NCI-H526 (cell line): ENCODE results near the gene CX3CL1.
A peak's percentile ranks its signal among the peaks of the same experiment; 100 is the strongest.

Experiments
- DNase-seq, 2 experiments: peaks; one replicate each; lab custom pipeline; 2025; lab: John Stamatoyannopoulos, UW

Gene CX3CL1

DNA sequence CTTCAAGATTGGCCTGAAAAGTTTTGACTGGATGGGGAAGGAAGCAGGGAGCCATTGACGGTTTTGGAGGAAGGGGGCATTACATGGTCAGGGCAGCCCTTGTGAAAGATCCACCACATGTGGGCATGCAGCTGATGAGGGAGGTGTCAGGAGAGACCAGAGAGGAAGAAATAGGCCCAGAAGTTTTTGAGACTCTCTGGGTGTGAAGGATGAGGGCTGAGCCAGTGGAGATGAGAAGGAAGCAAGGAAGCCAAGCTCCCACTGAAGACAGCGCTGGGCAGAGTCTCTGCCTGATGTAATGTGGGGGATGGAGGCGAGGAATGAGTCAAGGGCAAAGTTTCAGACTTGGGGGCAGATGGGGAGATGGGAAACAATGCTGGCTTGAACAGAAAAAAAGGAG lies 32.8 kb downstream of the CX3CL1 start:
- no peak for DNase-seq

DNA sequence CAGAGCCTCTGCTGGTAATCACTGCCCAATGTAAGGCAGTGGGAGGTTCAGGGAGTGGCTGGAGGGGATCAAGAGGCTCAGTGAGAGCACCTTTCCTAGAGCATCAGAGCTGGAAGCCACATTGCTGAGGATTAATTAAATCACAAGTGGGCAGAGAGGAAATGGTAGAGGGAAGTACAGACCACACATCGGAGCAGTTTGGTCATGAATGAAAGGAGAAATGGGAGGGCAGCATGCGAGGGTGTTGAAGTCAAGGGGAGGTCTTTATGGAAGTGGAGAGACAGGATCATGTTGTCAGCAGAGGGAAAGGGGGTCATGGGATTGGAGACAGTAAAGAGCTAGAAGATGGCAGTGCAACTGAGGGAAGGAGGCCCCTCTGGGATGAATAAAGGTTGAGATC lies 34.6 kb downstream of the CX3CL1 start:
- no peak for DNase-seq

DNA sequence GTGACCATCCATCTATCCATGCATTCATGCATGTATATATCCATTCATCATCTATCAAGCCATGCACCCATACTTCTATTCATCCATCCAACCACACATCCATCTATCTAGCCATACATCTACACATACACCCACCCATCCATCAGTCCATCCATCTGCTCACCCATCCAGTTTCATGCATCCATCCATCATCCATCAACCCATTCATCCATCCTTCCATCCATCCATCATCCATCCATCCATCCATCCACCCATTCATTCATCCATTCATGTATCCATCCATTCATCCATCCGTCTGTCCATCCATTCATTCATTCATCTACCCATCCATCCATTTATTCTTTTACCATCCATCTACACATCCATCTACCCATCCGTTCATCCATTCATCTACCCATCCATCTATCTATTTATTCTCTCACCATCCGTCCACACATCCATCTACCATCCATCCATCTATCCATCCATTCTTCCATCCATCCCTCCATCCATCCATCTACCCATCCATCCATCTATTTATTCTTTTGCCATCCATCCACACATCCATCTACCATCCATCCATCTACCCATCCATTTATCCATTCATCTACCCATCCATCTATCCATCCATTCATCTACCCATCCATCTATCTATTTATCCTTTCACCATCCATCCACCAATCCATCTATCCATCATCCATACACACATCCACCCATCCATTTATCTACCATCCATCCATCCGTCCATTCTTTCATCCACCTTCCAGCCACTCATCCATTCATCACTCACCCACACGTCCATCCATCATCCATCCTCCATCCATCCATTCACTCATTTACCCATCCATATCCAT lies 35.4 kb downstream of the CX3CL1 start:
- DNase-seq = no peak

DNA sequence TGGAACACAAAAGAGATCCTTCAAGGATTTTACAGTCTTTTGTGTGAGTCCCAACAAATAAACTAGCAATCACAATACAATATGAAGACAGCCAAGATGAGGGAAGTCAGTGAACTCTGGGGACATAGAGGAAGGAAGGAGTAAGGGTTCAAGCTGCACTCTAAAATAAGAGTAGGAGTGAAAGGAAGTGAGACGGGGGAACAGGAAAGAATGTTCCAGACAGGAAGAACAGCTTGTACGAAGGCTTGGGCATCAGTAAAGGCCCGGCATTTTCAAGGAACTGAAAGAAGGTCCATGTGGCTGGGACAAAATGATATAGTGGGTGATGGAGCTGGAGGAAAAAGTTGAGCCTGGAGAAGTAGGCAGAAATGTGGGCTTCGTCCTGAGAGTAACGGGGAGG lies 36.8 kb downstream of the CX3CL1 start:
- DNase-seq = no peak

- no peak for DNase-seq
Observed at GRCh38 chr16:57409870-57410587, 37.7 kb downstream of the CX3CL1 start.

GRCh38 chr16:57411362-57411976 lies 39.2 kb downstream of the CX3CL1 start:
- DNase-seq = no peak

GRCh38 chr16:57412584-57412983 lies 40.3 kb downstream of the CX3CL1 start:
- no peak for DNase-seq

GRCh38 chr16:57413301-57413730 lies 41.0 kb downstream of the CX3CL1 start:
- DNase-seq = no peak

DNA sequence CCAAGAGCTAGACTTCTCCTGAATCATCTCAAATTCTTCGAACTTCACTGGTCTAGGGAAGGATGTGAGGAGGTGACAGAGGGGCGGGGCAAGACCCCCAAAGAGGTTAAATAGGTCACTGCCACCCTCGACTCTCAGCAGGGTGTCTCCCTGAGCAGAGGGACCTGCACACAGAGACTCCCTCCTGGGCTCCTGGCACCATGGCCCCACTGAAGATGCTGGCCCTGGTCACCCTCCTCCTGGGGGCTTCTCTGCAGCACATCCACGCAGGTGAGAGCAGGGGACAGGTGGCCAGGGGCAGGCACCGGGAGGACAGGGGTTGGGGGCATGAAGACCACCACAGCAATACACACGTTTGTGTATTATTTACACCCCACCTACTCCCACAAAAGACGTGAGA lies 41.4 kb downstream of the CX3CL1 start:
- no peak for DNase-seq

GRCh38 chr16:57416084-57416483 lies 43.8 kb downstream of the CX3CL1 start:
- no peak for DNase-seq

GRCh38 chr16:57419506-57419905 lies 47.2 kb downstream of the CX3CL1 start:
- no peak for DNase-seq

DNA sequence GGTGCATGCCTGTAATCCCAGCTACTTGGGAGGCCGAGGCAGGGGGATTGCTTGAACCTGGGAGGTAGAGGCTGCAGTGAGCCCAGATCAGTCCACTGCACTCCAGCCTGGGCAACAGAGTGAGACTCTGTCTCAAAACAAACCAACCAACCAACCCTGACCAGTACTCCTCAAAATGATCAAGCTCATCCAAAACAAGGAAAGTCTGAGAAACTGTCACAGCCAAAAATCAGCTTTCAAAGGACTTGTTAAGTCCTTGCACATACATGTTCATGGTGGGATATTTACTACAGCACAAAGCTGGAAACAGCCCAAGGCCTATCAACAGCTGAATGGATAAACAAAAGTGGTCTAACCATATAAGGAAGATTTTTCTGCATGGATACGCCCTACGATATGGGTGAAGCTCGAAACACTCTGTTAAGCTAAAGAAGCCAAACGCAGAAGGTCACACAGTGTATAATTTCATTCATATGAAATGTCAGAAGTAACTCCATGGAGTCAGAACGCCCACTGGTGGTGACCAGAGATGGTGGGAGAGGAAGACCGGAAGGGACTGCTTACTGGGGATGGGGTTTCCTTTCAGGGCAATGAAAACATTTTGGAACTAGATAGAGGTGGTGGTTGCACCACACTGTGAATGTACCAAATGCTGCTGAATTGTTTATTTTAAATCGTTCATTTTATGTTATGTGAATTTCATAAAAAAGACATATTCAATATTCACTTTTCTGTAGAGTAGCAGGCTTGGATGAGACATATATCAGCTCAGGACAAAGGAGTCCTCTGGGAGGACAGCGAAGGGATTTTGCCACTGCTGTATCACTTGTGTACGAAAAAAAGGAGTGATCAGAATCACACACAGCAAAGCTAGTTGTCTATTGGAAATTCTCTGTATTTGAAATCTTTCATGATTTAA lies 50.0 kb downstream of the CX3CL1 start:
- peak; percentile 37 to 73 for DNase-seq

DNA sequence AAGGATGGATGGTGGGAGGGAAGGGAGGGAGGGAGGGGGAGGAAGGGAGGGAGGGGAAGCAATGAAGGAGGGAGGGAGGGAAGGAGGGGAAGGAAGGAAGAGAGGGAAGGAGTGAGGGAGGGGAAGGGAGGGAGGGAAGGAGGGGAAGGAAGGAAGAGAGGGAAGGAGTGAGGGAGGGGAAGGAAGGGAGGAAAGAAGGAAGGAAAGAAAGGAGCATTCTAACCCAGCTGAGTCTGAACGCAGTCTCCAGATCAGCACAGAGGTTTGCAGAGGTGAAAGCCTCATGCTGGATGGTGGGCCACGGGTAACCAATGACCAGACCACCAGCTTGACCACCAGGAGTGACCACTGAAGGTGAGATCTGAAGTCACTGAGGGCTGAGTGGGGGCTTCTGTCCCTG lies 50.9 kb downstream of the CX3CL1 start:
- DNase-seq = no peak

DNA sequence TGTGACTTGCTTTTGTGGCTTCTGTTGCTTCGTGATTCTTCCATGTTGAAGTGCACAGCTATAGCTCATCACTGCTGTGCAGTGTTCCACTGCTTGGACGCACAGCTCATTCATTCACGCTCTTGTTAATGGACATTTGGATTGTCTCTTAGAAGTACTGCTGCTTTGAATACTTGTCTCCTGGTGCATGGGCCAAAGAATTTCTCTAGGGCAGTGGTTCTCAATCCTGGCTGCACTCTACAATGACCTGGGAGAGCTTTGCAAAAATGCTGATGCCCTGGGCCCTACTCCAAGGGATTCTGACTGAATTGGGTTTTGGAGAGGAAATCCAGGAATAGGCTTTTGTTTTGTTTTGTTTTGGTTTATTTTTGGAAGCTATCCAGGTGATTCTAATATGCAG lies 52.3 kb downstream of the CX3CL1 start:
- no peak for DNase-seq

DNA sequence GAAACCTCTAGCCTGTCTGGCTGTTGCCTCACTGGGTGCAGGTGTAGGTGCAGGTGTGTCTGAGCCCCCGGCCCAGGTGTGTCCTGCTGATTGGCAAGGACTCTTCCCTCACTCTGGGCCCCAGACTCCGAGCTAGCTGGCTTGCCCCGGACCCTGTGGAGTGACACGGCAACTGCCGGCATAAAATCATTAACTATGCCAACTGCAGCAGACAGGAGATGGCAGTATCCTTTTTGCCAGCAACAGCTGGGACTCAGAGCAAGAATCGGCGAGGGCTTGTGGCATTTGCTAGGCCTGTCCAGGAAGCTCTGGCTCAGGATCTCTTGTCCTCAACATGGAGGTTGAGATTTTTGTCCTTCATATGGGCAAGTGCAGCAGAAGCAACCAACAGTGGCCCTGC lies 54.1 kb downstream of the CX3CL1 start:
- DNase-seq = no peak

- no peak for DNase-seq
Observed at GRCh38 chr16:57427307-57427706, 55.0 kb downstream of the CX3CL1 start.

- DNase-seq = no peak
Observed at GRCh38 chr16:57427824-57428223, 55.5 kb downstream of the CX3CL1 start.

DNA sequence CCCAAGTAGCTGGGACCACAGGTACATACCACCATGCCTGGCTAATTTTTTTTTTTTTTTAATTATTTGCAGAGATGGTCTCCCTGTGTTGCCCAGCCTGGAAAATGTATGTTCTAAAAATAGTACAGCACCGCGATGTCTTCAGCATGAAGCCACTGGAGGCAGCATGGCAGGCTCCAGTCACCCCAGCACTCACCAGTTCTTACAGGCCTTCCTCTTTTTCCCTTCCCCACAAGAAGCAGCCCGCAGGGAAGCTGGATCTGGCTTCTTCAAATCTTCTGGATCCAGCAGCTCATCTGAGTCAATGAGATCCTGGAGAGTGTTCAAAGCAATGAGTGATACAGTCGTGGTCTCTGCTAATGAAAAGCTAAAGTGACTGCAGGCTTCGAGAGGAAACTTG lies 58.7 kb downstream of the CX3CL1 start:
- DNase-seq = no peak

DNA sequence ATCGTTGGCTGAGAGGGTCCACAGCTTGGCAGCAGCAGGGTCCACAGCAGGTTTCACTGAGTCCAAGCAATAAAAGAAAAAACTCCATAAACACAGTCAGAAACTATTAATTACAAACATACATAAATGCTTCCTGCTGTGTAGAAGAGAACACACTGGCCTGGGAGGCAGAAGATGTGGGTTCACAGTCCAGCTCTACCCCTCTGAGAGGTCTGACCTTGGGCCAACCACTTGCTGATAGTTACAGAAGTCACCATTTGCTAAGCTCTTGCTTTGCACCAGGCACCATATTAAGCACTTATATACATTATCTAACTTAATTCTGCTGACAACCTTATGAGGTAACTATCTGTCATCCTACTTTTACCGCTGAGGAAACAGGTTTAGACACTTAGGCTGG lies 60.2 kb downstream of the CX3CL1 start:
- DNase-seq = no peak

DNA sequence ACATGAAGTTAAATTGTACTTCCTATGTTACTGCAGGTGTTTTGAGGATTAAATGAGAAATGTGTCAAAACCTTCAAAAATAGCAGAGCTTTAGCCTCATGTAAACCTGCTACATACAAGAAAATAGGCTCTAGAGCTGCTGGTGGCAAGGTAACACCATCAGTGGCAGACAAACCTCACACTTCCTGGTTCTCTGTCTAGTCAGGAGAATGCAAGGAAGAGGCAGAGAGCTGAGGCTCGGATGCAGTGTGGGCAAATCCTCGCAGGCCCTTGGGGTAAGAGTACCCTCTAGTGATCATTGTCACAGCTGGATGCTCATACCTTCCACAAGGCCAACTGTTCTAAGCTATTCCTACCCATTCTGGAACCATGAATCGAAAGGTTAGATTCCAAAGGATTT lies 60.7 kb downstream of the CX3CL1 start:
- DNase-seq = no peak

- no peak for DNase-seq
Observed at GRCh38 chr16:57434003-57434402, 61.7 kb downstream of the CX3CL1 start.
